RWPE2 (cell line): ENCODE measurements around the gene TBCE.
A peak's percentile ranks its signal among the peaks of the same experiment; 100 is the strongest.

Experiments
- ATAC-seq: fragments of 200-7000 bp; cut with Tn5 transposase; 3 replicates; pipeline ENCODE4 v1.9.1; 2021; ENCODE audit warnings: low read depth
- DNase-seq: peaks from one replicate; pipeline ENCODE4 v3.0.0-alpha.2; 2020; ENCODE audit warnings: low spot score
- H3K27ac ChIP-seq: fragments of 450-650 bp; 2 replicates; pipeline ENCODE4 v1.5.1; 2017; ENCODE audit warnings: mild to moderate bottlenecking; ENCODE audit not compliant: poor library complexity, severe bottlenecking
- H3K27me3 ChIP-seq: fragments of 250-450 bp; sonication (Bioruptor Pico); 2 replicates; pipeline ENCODE4 v1.5.1; 2021; ENCODE audit warnings: mild to moderate bottlenecking, moderate library complexity; ENCODE audit not compliant: insufficient read depth, poor library complexity, severe bottlenecking
- H3K36me3 ChIP-seq: fragments of 250-450 bp; sonication (Bioruptor Pico); 2 replicates; pipeline ENCODE4 v1.5.1; 2020; ENCODE audit warnings: low read depth, mild to moderate bottlenecking, moderate library complexity
- H3K4me1 ChIP-seq: fragments of 250-450 bp; sonication (Bioruptor Pico); 2 replicates; pipeline ENCODE4 v1.5.1; 2021; ENCODE audit warnings: mild to moderate bottlenecking, moderate library complexity; ENCODE audit not compliant: insufficient read depth, poor library complexity, severe bottlenecking
- H3K4me3 ChIP-seq: fragments of 250-450 bp; sonication (Bioruptor Pico); 2 replicates; pipeline ENCODE4 v1.5.1; 2021; ENCODE audit warnings: mild to moderate bottlenecking, moderate library complexity; ENCODE audit not compliant: severe bottlenecking
- H3K9me3 ChIP-seq: fragments of 250-450 bp; sonication (Bioruptor Pico); 2 replicates; pipeline ENCODE4 v1.5.1; 2021; ENCODE audit warnings: mild to moderate bottlenecking, moderate library complexity; ENCODE audit not compliant: severe bottlenecking
- TF ChIP-seq, protein P1 (sequence below): fragments of 450-650 bp; IDR thresholded peaks from one replicate; pipeline ENCODE4 v1.5.1; 2017; ENCODE audit warnings: mild to moderate bottlenecking, moderate library complexity; ENCODE audit not compliant: poor library complexity, severe bottlenecking

Gene TBCE

DNA sequence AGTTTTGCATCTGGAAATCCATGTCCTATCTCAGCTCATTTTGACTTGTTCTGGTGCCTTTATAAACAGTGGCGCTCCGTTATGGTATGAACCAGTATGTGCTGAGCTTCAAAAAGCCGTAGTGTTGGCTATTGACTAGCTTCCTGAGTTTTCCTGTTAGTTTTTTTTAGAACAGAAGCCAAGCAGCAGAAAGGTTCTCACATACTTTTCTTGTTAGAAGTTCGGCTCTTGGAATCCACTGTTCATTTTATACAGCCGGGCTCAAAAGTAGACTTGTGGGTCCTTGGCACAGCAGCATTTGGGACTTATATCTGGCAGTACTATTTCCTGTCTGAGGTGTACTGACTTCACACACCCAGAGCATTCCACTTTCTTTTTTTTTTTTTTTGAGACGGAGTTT, 63.8 kb downstream of the TBCE start:
- Histone ChIP-seq H3K27ac (no peak overlapping the region), H3K9me3 (no peaks in the 10 kb centered on the region), H3K27me3 (no peaks in the 10 kb centered on the region), H3K4me1 (no peaks in the 10 kb centered on the region), H3K36me3 (no peaks in the 10 kb centered on the region; the same call in 1 of the 2 replicates), H3K4me3 (no peak overlapping the region)
- TF ChIP-seq, protein P1, sequence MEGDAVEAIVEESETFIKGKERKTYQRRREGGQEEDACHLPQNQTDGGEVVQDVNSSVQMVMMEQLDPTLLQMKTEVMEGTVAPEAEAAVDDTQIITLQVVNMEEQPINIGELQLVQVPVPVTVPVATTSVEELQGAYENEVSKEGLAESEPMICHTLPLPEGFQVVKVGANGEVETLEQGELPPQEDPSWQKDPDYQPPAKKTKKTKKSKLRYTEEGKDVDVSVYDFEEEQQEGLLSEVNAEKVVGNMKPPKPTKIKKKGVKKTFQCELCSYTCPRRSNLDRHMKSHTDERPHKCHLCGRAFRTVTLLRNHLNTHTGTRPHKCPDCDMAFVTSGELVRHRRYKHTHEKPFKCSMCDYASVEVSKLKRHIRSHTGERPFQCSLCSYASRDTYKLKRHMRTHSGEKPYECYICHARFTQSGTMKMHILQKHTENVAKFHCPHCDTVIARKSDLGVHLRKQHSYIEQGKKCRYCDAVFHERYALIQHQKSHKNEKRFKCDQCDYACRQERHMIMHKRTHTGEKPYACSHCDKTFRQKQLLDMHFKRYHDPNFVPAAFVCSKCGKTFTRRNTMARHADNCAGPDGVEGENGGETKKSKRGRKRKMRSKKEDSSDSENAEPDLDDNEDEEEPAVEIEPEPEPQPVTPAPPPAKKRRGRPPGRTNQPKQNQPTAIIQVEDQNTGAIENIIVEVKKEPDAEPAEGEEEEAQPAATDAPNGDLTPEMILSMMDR, result no peak
- DNase-seq, result no peak
- ATAC-seq, result no peak

GRCh38 chr1:235434001-235434400, 66.8 kb downstream of the TBCE start:
- ATAC-seq, result no peak
- Histone ChIP-seq H3K4me1 (no peaks in the 10 kb centered on the region), H3K36me3 (peaks cover 2% of the 10 kb centered on the region; the same call in 1 of the 2 replicates), H3K27ac (no peak overlapping the region), H3K4me3 (no peak overlapping the region), H3K27me3 (no peaks in the 10 kb centered on the region), H3K9me3 (no peaks in the 10 kb centered on the region)
- TF ChIP-seq, protein P1, result peak; percentile 7
- DNase-seq, result no peak

DNA sequence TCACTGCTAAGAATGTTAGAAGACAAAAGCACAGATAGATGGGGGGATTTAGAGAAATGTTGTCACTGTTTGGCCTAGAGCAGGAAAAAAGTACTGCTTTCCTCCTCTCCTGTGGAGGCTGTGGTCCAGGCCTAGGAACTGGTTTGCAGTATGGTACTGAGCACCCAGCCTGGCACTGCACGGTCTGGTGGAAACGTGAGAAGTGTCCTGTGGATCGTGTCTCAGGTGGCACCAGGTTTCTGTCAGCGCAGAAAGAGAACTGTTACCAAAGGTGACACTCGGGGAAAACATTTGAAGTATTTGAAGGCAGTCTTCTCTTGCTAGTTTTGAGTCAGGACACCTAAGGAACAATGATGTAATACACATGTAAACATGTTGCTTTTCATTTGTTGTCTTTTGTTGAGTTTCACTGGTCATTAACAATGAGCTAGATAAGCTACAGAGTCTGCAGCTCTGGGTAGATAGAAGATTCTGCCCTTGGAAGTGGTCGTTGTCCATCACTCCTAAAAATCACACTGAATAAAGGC, 74.0 kb downstream of the TBCE start:
- Histone ChIP-seq H3K27ac (no peak overlapping the region), H3K27me3 (no peaks in the 10 kb centered on the region), H3K9me3 (no peaks in the 10 kb centered on the region), H3K4me1 (peaks cover 7% of the 10 kb centered on the region), H3K36me3 (peaks cover 31% of the 10 kb centered on the region), H3K4me3 (no peak overlapping the region)
- TF ChIP-seq, protein P1, result no peak
- DNase-seq (no peak), ATAC-seq (no peak)

DNA sequence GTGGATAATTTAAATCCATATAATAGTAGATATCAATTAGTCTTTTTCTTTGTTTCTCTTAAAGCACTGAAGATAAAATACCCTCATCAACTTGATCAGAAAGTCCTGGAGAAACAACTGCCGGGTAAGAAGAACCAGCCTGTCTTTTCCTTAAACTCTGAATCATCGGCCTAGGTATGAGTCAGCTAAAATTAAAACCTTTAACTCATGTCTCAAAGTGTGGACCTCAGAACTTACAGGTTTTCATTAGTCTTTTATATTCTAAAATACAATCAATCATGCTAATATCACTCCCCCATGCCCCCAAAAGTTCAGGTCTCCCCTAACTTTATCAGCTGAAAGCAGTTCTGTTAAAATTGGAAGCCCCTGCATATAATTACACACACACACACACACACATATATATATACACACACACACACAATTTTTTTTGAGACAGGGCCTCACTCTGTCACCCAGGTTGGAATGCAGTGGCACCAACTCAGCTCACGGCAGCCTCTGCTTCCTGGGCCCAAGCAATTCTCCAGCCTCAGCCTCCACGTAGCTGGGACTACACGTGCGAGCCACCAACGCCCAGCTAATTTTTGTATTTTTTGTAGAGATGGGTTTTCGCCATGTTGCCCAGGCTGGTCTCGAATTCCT, 75.7 kb downstream of the TBCE start:
- no peaks in the 10 kb centered on the region for H3K9me3 ChIP-seq
- H3K27ac ChIP-seq, result peak overlapping the region; percentile 36
- DNase-seq (no peak), ATAC-seq (peak; percentile 71; the same call in 2 of the 3 replicates)
- no peak overlapping the region for H3K4me3 ChIP-seq
- H3K36me3 ChIP-seq, result peaks cover 37% of the 10 kb centered on the region
- H3K4me1 ChIP-seq, result peaks cover 7% of the 10 kb centered on the region
- TF ChIP-seq, protein P1, result no peak
- H3K27me3 ChIP-seq, result no peaks in the 10 kb centered on the region

DNA sequence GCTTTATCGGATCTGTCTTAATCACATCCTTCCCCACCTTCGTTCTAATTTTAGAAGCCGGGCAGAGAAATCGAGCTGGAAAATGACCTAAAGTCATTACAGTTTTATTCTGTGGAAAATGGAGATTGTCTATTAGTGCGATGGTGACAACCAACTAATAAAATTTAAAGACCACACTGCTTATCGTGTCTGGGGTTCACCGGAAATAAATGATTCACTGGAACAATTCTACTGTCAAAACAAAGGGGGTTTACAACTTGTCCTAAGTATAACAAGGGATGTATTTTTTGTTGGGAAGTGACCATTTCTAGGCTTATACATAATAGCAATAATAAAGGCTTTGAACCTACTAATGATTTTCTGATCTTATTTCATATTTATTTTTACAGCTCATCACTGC, 81.4 kb downstream of the TBCE start:
- no peak for ATAC-seq
- TF ChIP-seq, protein P1, result no peak
- H3K36me3 ChIP-seq, result peaks cover 50% of the 10 kb centered on the region
- H3K4me3 ChIP-seq, result no peak overlapping the region
- no peaks in the 10 kb centered on the region for H3K27me3 ChIP-seq
- DNase-seq, result no peak
- H3K27ac ChIP-seq, result no peak overlapping the region
- no peaks in the 10 kb centered on the region for H3K9me3 ChIP-seq
- no peaks in the 10 kb centered on the region for H3K4me1 ChIP-seq
